GM19043 (cell line): Measurements from ENCODE around the gene SERGEF.
"Not testable (repeated sequence)": the region's sequence is repeated elsewhere in the genome, so short reads cannot be mapped to it uniquely, and the experiment has no call there.

Experiments
- ATAC-seq: cut with Tn5 transposase; IDR thresholded peaks from one replicate; pipeline ENCODE4 v1.9.1; 2021; ENCODE audit warnings: low read depth; ENCODE audit not compliant: unreplicated experiment

SERGEF gene

DNA sequence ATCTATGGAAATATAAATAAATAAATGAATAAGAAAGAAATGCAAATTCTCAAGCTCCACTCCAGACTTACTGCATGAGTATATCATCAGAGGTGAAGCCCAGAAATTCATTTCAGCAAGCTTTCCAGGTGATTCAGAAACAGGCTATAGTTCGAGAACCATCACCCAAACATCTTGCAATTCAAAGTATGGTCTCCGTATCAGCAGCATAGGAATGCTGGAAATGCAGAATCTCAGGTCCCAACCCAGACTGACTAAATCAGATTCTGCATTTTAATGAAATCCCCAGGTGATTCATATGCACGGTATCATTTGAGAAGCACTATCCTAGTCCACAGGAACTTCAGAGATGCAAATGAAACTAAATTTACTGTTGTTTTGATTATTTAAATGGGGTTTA lies 95.3 kb downstream of the SERGEF start:
- no peak for ATAC-seq

DNA sequence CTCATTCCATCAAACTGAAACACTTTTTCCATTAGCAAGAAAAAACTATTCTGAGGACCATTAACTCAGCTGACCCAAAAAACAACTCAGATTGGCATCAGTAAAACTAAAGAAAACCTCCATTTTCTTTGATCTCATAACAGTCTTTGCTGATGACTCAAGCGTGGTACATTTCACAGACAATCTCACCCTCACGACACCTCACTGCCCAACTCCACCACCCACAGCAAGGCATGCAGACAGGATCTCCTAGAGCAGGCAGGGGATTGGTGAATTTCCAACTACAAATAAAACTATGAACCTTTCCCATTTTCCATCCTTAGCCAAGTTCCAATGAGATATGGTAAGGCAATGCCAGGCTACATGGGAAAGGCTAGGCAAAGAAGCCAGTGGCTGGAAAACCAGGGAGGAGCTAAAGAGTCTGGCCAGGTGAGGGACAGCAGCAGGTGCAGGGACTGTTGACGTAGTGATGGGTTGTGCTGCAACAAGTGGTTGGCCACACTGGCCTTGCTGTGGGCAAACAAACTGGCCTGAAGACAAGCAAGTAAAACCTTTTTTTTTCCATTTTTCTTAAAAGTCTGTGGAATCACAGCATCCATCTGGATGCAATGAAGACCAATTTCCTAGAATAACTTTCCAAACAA lies 97.2 kb downstream of the SERGEF start:
- ATAC-seq, result no peak

DNA sequence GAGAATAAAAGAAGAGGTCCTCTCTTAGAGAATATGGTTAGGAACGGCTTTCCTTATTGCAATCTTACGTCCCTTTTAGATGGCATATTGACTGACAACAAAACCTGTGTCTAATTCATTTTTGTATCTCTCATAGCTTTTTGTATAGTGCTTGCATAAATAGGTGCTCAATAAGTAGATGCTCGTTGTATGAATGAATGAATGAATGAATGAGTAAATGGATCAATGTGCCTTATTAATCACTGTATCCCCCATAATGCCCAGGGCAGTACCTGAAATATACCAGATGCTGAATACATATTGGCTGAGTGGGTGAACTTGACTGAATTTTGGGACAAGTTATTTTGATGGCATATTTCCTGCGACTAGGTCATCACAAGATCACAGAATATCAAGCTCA lies 97.9 kb downstream of the SERGEF start:
- no peak for ATAC-seq

DNA sequence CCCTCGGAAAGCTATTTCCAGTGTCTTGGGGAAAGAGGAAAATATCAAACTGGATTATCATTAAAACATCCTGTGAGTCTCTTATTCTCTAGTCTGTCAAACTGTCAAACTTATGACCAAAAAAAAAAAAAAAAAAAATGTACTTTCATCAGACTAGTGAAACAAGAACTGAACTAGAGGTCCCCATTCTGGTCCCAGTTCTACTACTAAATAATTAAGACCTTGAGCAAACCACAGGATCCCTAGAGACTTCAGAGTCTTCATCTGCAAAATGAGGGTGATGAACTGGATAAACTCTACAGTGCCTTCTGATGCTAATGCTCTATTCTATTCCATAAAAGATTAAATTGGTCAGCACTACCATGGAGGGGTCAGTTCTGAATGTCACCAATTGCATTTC lies 105.8 kb downstream of the SERGEF start:
- no peak for ATAC-seq

DNA sequence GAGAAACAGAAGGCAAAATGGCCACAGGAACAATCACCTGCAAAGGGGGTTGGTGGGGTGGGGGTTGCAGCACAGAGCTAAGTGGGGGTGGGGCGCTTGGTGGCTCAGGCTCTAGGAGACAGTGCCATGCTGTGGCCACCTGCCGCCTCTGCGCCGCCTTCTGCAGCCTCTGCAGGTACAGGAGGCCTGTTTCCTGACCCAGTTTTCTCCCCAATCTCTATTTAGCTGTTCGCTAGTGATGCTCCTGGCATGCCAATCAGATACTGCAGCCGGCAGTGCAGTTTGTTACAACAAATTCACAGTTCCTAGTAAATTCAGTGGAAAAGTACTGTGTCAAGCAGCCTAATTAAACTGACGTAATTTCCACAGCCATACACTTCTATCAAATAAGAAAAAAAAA lies 106.4 kb downstream of the SERGEF start:
- ATAC-seq, result no peak

DNA sequence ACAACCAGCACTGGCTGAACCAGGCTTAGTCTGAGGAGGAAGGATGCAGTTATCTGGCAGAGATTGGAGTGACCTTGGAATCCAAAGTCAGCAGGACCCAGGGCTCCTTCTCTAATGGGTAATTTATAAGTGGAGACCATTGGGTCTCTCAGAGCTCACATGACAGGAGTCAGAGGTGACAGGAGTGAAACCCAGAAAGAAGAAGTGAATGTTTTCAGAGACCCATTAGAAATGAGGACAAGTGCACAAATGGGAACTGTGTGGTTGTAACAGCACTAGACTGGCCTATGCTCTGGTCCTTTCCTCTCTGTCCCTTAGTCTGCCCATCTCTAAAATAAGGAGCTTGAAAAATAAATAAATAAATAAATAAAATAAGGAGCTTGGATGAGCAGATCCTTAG lies 107.4 kb downstream of the SERGEF start:
- ATAC-seq, result peak; percentile 93

DNA sequence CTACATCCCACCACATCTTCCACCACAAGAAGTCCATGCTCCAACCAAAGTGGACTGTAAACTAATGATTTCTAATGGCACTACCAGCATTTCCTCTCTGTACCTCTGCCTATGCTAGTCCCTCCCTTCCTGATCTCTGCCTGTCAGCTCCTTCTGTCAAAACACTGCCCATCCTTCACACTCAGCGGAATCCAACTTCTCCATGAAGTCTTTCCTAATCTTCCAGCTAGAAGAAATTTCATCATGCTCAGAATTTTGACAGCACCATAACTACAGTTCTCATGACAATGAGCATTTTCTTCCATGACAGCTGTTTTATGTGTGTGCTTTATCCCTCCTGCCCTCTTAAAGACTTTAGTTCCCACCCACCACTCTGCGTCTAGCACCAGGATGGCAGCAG lies 111.4 kb downstream of the SERGEF start:
- no peak for ATAC-seq

DNA sequence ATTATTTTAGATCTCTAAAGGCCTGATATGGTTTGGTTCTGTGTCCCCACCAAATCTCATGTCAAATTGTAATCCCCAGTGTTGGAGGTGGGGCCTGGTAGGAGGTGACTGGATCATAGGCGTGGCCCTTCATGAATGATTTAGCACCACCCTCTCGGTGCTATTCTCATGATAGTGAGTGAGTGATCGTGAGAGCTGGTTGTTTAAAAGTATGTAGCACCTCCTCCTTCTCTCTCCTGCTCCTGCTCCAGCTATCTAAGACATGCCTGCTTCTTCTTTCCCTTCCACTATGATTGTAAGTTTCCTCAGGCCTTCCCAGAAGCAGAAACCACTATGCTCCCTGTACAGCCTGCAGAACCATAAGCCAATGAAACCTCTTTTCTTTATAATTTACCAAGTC lies 114.1 kb downstream of the SERGEF start:
- ATAC-seq, result no peak

DNA sequence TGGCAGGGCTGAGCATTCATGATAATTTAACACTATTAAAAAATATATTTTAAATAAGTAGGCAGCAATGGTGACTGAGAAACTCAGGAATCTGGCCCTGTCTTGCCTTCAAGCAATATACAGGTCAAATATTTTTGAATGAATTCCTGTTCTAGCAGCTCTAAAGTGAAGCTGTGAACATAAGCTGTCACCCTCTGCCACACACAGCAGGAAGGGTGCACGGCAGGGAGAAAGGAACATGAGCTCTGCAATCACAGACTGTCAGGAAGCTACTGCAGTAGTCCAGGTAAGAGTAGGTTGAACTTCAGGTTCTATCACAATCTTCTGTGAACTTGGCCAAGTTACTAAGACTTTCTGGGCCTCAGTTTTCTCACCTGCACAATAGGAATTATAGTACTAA lies 114.8 kb downstream of the SERGEF start:
- no peak for ATAC-seq

DNA sequence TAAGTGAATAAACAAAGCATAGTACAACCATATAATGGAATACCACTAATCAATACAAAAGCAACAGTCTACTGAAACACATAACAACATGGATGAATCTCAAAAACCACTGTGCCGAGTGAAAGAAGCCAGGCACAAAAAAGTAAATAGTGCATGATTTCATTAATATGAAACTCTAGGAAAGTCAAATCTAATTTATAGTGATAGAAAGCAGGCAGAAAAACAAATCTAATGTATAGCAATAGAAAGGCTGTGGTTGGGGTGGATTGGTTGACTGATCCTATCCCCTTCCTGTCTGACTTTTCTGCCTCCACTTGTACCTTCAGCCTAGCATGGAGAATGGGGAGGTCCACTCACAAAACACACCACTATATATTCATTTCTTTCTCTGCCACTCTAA lies 115.4 kb downstream of the SERGEF start:
- ATAC-seq, result no peak

DNA sequence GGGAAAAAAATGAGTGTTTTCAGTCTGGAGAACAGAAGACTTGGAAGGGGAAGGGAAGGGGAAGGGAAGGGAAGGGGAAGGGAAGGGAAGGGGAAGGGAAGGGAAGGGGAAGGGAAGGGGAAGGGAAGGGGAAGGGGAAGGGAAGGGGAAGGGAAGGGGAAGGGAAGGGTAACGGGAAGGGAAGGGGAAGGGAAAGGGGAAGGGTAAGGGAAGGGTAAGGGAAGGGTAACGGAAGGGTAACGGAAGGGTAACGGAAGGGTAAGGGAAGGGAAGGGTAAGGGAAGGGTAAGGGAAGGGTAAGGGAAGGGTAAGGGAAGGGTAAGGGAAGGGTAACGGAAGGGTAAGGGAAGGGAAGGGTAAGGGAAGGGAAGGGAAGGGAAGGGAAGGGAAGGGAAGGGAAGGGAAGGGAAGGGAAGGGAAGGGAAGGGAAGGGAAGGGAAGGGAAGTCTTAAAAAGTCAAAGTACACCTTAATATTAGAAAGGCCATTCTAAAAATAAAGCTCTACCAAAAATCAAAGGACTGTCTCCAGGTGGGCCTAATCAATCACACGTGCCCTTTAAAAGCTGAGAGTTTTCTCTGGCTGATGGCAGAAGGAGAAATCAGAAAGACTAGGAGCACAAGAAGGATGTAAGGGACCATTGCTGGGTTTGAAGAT lies 116.2 kb downstream of the SERGEF start:
- ATAC-seq, result not testable (repeated sequence)

DNA sequence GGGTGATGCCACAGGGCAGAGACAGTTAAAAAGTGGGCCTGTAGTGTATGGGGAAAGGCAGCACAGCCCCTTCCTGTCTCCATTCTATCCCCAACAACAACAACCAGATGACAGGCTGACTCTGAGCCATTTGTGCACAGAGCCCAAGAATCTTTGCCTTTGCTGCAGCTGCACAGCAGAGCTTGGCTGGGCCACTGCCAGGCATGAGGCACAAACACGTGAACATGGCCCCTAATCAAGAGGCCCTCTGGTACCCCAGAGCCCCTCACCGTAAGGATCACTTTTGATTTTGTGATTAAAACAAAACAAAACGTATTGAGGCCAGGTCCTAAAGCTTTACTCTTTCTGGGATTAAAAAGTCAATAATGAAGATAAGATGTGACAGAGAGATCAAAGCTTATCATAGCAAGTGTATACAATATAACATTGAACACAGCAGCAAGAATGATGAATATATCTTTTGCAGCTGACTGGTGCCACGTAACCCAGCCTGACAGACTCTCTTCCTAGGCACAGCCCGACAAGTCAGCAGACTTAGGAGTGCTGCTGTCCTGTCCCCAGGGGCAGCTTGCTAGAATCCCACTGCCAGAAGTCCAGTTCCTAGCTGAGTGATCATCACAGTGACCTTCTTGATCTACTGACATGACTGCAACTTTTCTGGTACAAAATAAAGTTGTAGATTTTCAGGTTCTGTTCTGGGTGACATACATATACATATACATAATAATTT lies 117.8 kb downstream of the SERGEF start:
- ATAC-seq, result no peak

DNA sequence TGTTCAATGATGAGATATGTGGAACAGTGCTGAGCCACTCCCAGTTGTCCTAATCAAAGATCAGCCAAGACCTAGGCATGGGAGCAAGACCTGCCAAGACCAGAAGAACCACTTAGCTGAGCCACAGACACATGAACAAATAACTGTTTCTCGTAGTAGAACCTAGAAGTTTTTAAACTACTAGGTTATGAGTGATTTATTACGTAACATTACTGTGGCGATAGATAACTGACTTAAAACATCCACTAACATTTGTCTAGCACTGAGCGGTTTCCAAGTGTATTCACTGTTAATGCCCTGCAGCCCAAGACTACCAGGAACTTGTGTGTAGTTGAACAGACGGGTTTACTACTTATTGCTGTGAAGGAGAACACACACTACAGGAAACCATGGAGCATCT lies 120.4 kb downstream of the SERGEF start:
- no peak for ATAC-seq

DNA sequence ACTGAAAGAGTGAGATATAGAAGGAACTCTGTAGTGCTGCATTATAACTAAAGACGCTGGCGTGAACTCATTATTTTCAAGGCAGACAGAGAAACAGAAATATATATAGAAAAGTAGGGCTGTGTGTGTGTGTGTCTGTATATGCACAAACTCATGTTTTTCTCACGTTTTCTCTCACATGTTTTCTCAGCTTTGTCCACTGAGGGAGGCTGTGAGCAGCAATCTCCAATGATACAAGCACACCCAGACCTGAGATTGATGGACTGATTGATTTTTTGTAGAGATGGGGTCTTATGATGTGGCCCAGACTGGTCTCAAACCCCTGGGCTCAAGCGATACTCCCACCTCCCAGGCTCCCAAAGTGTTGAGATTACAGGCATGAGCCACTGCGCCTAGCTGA lies 122.5 kb downstream of the SERGEF start:
- no peak for ATAC-seq

DNA sequence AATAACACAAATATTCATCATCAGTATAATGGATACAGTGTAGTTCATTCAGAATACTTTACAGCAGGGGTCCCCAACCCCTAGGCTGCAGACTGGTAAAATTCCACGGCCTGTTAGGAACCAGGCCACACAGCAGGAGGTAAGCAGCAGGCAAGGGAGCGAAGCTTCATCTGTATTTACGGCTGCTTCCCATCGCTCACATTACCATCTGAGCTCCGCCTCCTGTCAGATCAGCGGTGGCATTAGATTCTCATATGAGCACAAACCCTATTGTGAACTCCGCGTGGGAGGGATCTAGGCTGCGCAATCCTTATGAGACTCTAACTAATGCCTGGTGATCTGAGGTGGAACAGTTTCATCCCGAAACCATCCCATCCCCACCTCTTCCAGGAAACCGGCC lies 125.1 kb downstream of the SERGEF start:
- ATAC-seq, result no peak

DNA sequence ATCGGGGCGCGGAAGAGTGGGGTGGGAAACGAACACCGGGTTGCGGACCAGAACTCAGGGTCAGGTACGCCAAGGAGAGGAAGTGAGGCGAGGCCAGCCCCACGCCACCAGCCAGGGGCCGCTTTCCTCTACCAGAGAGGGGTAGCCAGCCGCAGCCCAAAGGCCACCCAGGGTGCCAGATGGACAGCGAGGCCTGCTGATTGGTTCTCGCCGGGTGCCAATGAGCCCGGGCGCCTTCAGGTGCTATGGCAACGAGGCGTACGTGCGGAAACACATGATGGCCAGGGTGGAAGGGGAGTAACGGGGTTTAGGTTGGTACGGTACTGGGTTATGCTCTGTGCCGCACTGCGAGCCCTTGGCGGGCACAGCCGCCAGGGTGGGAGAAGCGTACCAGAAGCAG lies 128.9 kb downstream of the SERGEF start:
- no peak for ATAC-seq

DNA sequence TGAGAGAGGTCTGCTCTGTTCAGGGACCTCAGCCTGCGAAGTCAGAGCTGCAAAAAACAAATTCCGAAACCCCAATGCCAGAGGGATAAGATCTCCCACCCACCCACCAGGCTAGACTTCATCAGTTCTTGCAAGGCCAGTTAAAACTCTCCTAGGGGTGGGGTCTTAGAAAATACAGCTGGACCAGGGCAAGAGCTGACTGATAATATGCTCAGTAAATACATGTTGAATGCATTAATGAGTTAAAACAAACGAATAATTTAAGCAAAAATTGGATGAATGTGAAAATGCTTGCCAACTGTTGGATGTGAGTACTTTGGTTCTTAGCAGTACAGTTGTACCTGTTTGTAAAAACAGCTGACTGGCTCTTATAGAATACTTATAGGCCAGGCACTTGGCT lies 129.8 kb downstream of the SERGEF start:
- ATAC-seq, result no peak

DNA sequence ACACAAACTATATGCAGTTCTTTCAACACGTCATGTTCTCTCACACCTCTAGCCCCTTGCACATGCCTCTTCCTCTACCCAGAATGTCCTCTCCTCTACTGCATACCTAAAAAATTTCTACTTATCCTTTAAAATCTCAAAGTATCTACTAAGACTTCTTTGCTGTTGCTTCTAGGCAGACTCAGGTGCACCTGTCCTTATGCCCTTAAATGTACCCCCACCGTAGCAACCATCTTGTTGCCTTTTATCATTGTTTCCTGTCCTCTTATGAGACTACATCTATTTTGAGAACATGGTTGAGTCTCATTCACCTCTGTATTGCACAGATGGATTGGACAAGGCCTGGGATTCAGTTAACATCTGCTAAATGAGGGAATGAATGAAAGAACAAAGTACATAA lies 134.1 kb downstream of the SERGEF start:
- no peak for ATAC-seq

DNA sequence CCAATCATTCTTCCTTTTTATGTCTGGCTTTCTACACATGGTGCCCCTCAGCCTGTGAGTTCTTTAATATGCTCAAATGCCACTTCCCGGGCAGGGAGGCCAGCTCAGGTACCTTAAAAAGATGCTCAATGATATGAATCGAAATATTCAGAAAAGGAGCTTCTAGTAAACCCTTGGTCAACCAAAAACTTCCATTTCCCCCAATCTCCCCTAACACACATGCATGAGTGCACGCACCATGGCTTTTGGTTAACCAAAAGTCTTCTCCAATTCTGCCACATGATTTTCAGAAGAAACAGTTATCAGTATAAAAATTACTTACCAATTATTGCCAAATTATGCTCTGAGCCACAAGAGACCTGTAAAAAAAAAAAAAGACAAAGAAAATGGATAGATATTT lies 135.0 kb downstream of the SERGEF start:
- no peak for ATAC-seq

DNA sequence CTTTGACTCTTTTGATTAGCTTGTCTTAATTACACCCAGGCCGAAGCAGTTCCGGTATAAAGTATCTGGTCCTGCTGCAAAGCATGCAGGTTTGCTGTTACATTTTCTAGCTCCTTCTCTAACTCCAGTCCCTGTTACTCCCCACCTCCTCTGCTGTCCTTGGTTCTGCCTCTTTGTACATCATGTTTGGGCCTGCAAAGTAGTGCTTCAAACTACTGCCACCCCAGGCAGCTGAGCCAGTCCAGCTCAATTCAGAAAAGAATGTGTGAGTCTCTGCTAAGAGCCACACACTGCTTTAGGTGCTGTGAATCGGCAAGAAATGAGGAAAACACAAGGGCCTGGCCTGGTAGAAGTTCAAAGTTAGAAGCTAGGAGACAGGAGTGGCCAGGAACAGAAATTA lies 136.0 kb downstream of the SERGEF start:
- ATAC-seq, result no peak

DNA sequence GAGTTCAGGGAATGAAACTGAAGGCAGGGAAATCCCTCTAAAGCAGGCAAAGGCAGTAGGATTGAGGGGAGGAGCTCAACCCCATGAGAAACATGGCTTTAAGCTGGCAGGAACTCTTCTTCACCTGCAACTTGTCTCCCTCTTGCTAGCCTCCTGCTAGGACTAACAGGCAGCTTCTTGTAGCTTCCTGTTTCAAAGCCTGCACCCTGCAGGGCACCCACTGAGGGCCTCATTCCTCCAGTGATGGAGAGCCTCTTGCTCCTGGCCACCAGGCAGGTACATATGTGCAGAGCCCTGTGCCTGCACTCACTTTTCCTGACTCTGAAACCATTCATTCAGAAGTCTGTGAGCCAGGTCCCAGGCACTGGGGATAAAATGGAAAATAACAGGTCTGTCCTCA lies 137.0 kb downstream of the SERGEF start:
- no peak for ATAC-seq

DNA sequence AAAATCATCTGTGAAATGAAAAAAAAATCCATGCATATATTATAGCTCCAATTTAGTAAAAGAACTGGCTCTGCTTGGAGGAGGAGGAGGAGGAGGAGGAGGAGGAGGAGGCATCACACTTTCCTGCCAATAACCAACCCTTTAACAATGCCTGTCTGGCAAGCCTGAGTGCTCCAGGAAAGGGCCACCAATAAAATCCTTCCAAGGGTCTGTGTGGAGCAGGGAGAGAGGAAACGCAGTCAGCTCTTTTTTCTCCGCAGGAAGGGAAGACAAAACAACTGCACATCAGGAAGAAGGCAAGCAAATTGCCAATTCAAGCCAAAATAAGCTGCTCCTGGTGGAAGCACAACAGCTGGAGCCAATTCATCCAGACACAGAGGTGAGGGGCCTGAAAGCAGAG lies 139.3 kb downstream of the SERGEF start:
- no peak for ATAC-seq
